ENCODE data around the gene MAG. TPM values are rescaled to one million over a fixed set of nuclear protein-coding genes. Genes with fewer than 3 reads are reported as not detected.

The MAG gene
- total RNA-seq, 1 experiment from 2014 or later: 0.41 TPM

- Histone ChIP-seq H3K4me1 (peaks cover 8% of the 10 kb centered on the region), H3K36me3 (ENCODE audit: control insufficient read depth, insufficient read depth, low read length) (no peaks in the 10 kb centered on the region), H3K9me3 (no peaks in the 10 kb centered on the region; the same call in 1 of the 2 replicates), H3K27me3 (replicated peaks; ENCODE audit: control insufficient read depth, insufficient read depth, low read length) (no peaks in the 10 kb centered on the region), H3K4me3 (ENCODE audit: low read depth, low read length) (no peak overlapping the region)
- no peaks in the 10 kb centered on the region for H3K9me3 Mint-ChIP-seq (ENCODE audit: unreplicated experiment)
- H3K36me3 Mint-ChIP-seq (ENCODE audit: insufficient read depth, unreplicated experiment): no peaks in the 10 kb centered on the region
- no peaks in the 10 kb centered on the region for H3K27me3 Mint-ChIP-seq (ENCODE audit: insufficient read depth, unreplicated experiment)
- ChIA-PET CTCF (no interaction called here), POLR2A (no interaction called here)
- H3K4me1 Mint-ChIP-seq (ENCODE audit: low read depth, unreplicated experiment): peaks cover 14% of the 10 kb centered on the region
- no peak overlapping the region for H3K4me3 Mint-ChIP-seq (ENCODE audit: unreplicated experiment)
- DNase-seq: no peak
- intact Hi-C loops (cut with micrococcal nuclease; ENCODE audit: unreplicated experiment): no loop called here
- BruUV-seq (replicated peaks): no TSS peak
- no peak for TF ChIP-seq CTCF (IDR thresholded peaks at IDR 0.05; ENCODE audit: insufficient read depth in 1 of 2, low read depth in 1 of 2, low read length in 1 of 2, severe bottlenecking in 1 of 2, unreplicated experiment in 1 of 2)
- no peak overlapping the region for H3K27ac Mint-ChIP-seq (ENCODE audit: unreplicated experiment)
These were observed 24.6 kb downstream of the MAG start for GRCh38 chr19:35316560-35316959.

- H3K4me1 ChIP-seq: no peaks in the 10 kb centered on the region
- DNase-seq: no peak
- H3K36me3 ChIP-seq (ENCODE audit: control insufficient read depth, insufficient read depth, low read length): no peaks in the 10 kb centered on the region
- no peak overlapping the region for H3K27ac Mint-ChIP-seq (ENCODE audit: unreplicated experiment)
- H3K36me3 Mint-ChIP-seq (ENCODE audit: insufficient read depth, unreplicated experiment): no peaks in the 10 kb centered on the region
- peaks cover 9% of the 10 kb centered on the region for H3K9me3 Mint-ChIP-seq (ENCODE audit: unreplicated experiment)
- H3K27me3 ChIP-seq (replicated peaks; ENCODE audit: control insufficient read depth, insufficient read depth, low read length): no peaks in the 10 kb centered on the region
- ChIA-PET CTCF (no interaction called here), POLR2A (no interaction called here)
- intact Hi-C loops (cut with micrococcal nuclease; ENCODE audit: unreplicated experiment): no loop called here
- no peak for TF ChIP-seq CTCF (IDR thresholded peaks at IDR 0.05; ENCODE audit: insufficient read depth in 1 of 2, low read depth in 1 of 2, low read length in 1 of 2, severe bottlenecking in 1 of 2, unreplicated experiment in 1 of 2)
- H3K4me1 Mint-ChIP-seq (ENCODE audit: low read depth, unreplicated experiment): peaks cover 7% of the 10 kb centered on the region
- BruUV-seq (replicated peaks): no TSS peak
- H3K4me3 ChIP-seq (ENCODE audit: low read depth, low read length): no peak overlapping the region
- no peak overlapping the region for H3K4me3 Mint-ChIP-seq (ENCODE audit: unreplicated experiment)
- peaks cover 4% of the 10 kb centered on the region; the same call in 1 of the 2 replicates for H3K9me3 ChIP-seq
- no peaks in the 10 kb centered on the region for H3K27me3 Mint-ChIP-seq (ENCODE audit: insufficient read depth, unreplicated experiment)
These were observed 25.6 kb downstream of the MAG start for GRCh38 chr19:35317464-35318043.

GRCh38 chr19:35318679-35319448, 26.9 kb downstream of the MAG start:
- DNase-seq: no peak
- Mint-ChIP-seq H3K4me1 (ENCODE audit: low read depth, unreplicated experiment) (peaks cover 7% of the 10 kb centered on the region), H3K27me3 (ENCODE audit: insufficient read depth, unreplicated experiment) (no peaks in the 10 kb centered on the region), H3K27ac (ENCODE audit: unreplicated experiment) (no peak overlapping the region), H3K4me3 (ENCODE audit: unreplicated experiment) (no peak overlapping the region), H3K9me3 (ENCODE audit: unreplicated experiment) (peaks cover 9% of the 10 kb centered on the region), H3K36me3 (ENCODE audit: insufficient read depth, unreplicated experiment) (no peaks in the 10 kb centered on the region)
- POLR2A ChIA-PET: no interaction called here
- no peaks in the 10 kb centered on the region for H3K27me3 ChIP-seq (replicated peaks; ENCODE audit: control insufficient read depth, insufficient read depth, low read length)
- no peaks in the 10 kb centered on the region for H3K4me1 ChIP-seq
- no TSS peak for BruUV-seq (replicated peaks)
- no peak overlapping the region for H3K4me3 ChIP-seq (ENCODE audit: low read depth, low read length)
- intact Hi-C loops (cut with micrococcal nuclease; ENCODE audit: unreplicated experiment): no loop called here
- CTCF ChIA-PET: interaction anchor here (0.6 kb wide), 1 partner anchor 176 kb away, joined by 3 read pairs; no protein-coding TSS in a partner anchor
- no peak for TF ChIP-seq CTCF (IDR thresholded peaks at IDR 0.05; ENCODE audit: insufficient read depth in 1 of 2, low read depth in 1 of 2, low read length in 1 of 2, severe bottlenecking in 1 of 2, unreplicated experiment in 1 of 2)
- H3K9me3 ChIP-seq: peaks cover 4% of the 10 kb centered on the region; the same call in 1 of the 2 replicates
- no peaks in the 10 kb centered on the region for H3K36me3 ChIP-seq (ENCODE audit: control insufficient read depth, insufficient read depth, low read length)
